GM13977 (cell line): ENCODE results near the gene CSNK2A1.
A peak's percentile ranks its signal among the peaks of the same experiment; 100 is the strongest.

Source experiments
- DNase-seq: peaks from one replicate; pipeline ENCODE4 v3.0.0; 2012; ENCODE audit warnings: low spot score
- in situ Hi-C: fragments of 300-500 bp; cut with MboI; formaldehyde crosslinking; loops from one replicate; pipeline ENCODE4 v1.12.0; 2022; ENCODE audit warnings: low sequenced_read_pairs, low pct_unique_long_range_greater_than_20kb, mixed read lengths, inconsistent platforms; ENCODE audit not compliant: unreplicated experiment
- TF ChIP-seq, protein P1 (sequence below): IDR thresholded peaks from 2 replicates; pipeline ENCODE4 v1.5.1; 2012; ENCODE audit warnings: mild to moderate bottlenecking, control low read depth; ENCODE audit not compliant: insufficient read depth; ENCODE audit errors: extremely low read depth, missing control alignments

The CSNK2A1 gene

DNA sequence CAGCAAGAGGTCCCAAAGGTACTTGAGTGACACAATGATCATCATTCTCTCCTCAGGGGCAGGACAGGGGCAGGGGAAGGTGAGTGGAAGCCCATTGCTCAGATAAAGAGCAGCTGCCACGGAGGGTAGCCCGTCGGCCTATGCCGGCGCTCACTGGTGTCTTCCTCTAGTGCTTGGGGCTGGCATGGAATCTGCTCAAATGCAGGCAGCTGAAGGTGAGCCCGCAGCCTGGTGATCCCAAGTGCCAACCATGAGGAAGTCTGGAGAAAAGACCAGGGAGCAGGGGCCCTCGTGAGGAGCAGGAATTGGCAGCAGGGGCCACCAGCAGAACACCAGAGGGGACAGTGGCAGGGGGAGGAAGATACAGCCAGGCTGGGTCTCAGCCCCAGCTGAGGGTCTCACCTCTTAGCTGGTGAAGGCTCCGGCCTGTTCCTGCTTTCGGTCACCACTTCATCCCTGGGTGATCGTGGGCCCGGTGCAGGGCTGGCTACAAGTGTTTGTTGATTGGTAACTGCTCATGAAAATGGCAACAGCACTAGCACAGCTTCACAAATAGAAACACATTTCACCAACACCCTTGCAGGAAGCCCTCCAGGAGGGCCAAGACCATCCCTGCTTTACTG lies 110.8 kb downstream of the CSNK2A1 start:
- TF ChIP-seq, protein P1, sequence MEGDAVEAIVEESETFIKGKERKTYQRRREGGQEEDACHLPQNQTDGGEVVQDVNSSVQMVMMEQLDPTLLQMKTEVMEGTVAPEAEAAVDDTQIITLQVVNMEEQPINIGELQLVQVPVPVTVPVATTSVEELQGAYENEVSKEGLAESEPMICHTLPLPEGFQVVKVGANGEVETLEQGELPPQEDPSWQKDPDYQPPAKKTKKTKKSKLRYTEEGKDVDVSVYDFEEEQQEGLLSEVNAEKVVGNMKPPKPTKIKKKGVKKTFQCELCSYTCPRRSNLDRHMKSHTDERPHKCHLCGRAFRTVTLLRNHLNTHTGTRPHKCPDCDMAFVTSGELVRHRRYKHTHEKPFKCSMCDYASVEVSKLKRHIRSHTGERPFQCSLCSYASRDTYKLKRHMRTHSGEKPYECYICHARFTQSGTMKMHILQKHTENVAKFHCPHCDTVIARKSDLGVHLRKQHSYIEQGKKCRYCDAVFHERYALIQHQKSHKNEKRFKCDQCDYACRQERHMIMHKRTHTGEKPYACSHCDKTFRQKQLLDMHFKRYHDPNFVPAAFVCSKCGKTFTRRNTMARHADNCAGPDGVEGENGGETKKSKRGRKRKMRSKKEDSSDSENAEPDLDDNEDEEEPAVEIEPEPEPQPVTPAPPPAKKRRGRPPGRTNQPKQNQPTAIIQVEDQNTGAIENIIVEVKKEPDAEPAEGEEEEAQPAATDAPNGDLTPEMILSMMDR = no peak
- in situ Hi-C loops = no loop called here
- DNase-seq = no peak

DNA sequence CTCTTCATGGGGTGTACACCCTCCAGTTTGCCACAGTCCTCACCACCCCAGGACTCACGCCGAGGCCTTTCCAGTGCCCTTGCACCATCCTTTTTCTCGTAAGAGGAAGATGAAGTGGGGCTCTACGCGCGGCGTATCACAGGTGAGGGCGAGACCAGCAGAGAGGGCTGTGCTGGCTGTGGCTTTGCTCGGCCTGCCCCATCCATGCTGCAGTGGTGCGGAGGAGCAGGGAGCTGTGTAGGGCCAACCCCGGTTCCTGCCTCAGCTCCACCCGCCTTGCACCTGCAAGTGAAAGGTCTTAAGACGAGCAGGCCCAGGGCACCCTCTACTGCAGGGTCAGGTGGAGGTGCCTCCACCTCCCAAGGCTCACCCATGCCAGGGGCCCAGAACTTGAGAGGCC lies 111.4 kb downstream of the CSNK2A1 start:
- TF ChIP-seq, protein P1 = no peak
- in situ Hi-C loops = no loop called here
- no peak for DNase-seq

DNA sequence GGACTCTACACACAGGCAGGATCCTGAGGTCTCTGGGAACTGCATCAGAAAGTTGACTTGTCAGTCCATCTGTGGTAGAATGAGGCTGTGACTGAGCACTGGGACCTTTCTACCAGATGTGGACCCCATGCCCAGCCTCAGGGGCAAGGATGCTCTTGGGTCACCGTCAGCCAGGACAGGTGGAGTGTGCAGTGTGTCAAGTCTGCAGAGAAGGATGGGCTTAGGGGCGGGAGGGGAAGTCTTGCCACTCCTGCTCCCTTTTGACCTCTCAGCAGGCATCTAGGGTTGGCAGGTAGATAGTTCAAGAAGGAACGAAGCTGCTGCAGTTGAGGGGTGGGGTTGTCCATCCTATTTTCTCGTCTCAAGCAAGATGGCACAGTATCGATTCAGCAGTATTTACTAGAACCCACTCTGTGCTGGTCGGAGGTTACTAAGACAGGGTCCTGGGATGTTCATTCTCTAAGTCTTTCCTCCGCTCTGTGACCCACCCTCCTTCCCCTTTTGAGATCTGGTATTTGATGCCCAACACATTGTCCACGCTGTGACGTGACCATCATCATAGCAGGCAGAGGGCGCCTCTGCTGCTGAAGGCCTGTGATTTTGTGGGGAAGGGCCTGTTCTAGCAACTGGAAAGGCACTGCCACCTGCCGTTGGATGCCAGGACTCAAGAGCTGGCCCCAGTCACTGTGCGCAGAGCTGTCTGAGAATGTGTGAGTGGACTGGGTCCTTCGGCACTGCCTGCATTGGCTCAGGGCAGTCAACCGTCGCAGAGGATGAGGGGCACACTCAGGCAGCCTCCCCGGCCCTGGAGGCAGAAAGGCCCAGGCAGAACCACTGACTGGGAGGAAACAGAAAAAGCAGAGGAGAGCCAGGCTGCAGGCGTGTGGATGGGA lies 112.3 kb downstream of the CSNK2A1 start:
- DNase-seq = peak; percentile 46
- TF ChIP-seq, protein P1 = peak; percentile 43
- in situ Hi-C loops = no loop called here

DNA sequence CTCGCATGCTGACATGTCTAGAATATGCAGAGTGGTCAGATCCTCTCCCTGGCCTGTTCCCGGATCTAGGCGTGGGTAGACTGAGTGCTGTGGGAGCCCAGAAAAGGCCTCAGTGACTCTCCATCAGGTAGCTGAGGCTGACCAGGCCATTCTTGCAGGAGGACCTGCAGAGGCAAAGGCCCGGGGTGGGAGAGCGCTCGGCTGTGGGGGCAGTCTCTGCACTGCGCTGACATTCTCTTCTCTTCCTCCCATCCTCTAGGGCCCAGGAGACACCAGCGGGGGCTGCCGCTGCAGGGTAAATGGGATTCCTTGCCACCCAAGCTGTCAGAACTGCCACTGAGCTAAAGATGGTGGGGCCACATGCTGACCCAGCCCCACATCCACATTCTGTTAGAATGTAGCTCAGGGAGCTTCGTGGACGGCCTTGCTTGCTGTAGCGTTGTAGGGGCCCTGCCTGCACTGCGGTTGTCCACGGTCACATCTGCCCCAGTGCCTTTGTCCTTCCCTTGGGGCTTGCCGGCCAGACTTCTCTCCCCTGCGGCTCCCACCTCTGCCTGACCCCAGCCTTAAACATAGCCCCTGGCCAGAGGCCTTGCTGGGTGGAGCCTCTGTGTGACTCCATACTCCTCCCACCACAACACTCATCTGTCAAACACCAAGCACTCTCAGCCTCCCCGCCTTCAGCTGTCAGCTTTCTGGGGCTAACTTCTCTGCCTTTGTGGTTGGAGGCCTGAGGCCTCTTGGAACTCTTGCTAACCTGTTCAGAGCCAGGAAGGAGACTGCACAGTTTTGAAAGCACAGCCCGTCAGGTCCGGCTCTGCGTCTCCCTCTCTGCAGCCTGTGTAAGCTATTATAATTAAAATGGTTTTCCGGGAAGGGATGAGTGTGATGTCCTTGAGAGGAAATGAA lies 113.2 kb downstream of the CSNK2A1 start:
- TF ChIP-seq, protein P1 = no peak
- in situ Hi-C loops = no loop called here
- DNase-seq = no peak

DNA sequence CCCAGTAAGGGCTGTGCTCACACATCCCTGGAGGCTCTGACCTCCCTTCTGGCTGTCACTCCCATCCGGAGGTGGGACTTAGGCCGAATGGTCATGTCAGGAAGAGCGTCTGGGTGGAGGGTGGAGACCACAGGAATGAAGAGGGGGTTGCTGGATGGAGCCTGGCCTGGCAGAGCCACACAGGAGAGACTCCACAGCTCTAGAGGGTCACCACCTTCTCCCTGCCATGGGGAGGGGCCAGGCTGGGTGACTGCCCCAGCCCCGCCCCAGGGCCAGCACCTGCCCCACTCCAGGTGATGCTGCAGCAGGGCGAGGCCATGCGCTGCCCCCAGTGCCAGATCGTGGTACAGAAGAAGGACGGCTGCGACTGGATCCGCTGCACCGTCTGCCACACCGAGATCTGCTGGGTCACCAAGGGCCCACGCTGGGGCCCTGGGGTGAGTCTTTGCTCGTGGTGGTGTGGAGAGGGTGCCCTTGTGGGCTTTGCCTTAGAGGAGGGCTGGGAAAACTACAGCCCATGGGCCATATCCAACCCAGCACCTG lies 114.9 kb downstream of the CSNK2A1 start:
- in situ Hi-C loops = no loop called here
- no peak for DNase-seq
- TF ChIP-seq, protein P1 = no peak
